Chondrocyte (in vitro differentiated cells): ENCODE results near the gene DNAJC7. TPM values are rescaled to one million over a fixed set of nuclear protein-coding genes. Genes with fewer than 3 reads are reported as not detected.

Experiments
- DNase-seq: peaks from one replicate; pipeline ENCODE4 v3.0.0; 2021; ENCODE audit warnings: mixed read lengths, low spot score
- H3K27ac Mint-ChIP-seq: one replicate; pipeline ENCODE4 v1.8.0; 2021; ENCODE audit warnings: mild to moderate bottlenecking, moderate library complexity, mixed read lengths; ENCODE audit not compliant: unreplicated experiment
- H3K27me3 Mint-ChIP-seq: 2 replicates; pipeline ENCODE4 v1.8.0; 2021; ENCODE audit warnings: low read depth, mixed read lengths
- H3K36me3 Mint-ChIP-seq: 2 replicates; pipeline ENCODE4 v1.8.0; 2021; ENCODE audit warnings: low read depth, mixed read lengths
- H3K4me1 Mint-ChIP-seq: 2 replicates; pipeline ENCODE4 v1.8.0; 2021; ENCODE audit warnings: low read depth, mild to moderate bottlenecking, mixed read lengths
- H3K4me3 Mint-ChIP-seq: one replicate; pipeline ENCODE4 v1.8.0; 2021; ENCODE audit warnings: mild to moderate bottlenecking, moderate library complexity, mixed read lengths; ENCODE audit not compliant: unreplicated experiment
- H3K9me3 Mint-ChIP-seq: 2 replicates; pipeline ENCODE4 v1.8.0; 2021; ENCODE audit warnings: low read depth, mixed read lengths
- long read RNA-seq: library from polyadenylated mRNA; stranded (forward); transcript quantifications from one replicate; pipeline ENCODE4 v2.0.0, GENCODE V29; 2021
- total RNA-seq: library from RNA; stranded (reverse); gene quantifications from 3 replicates; pipeline ENCODE4 v1.2.1, GENCODE V29; 2021
- TF ChIP-seq, protein P1 (sequence below): fragments of 200-600 bp; sonication (generic); IDR thresholded peaks from 2 replicates; pipeline ENCODE4 v1.5.0; 2021; ENCODE audit warnings: antibody characterized with exemption, mild to moderate bottlenecking, moderate library complexity

DNAJC7 gene, protein sequence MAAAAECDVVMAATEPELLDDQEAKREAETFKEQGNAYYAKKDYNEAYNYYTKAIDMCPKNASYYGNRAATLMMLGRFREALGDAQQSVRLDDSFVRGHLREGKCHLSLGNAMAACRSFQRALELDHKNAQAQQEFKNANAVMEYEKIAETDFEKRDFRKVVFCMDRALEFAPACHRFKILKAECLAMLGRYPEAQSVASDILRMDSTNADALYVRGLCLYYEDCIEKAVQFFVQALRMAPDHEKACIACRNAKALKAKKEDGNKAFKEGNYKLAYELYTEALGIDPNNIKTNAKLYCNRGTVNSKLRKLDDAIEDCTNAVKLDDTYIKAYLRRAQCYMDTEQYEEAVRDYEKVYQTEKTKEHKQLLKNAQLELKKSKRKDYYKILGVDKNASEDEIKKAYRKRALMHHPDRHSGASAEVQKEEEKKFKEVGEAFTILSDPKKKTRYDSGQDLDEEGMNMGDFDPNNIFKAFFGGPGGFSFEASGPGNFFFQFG
- 51.1 to 61.0 TPM (median 51.2 TPM) in 3 replicates for total RNA-seq
- long read RNA-seq, transcript DNAJC7-203 (14 exons, 2,022 nt), result major isoform, 28 of 40 reads
- long read RNA-seq, partial matches to known transcripts, result 4 of 40 reads
- long read RNA-seq, other reads (novel, unspliced or antisense), result 8 of 40 reads

DNA sequence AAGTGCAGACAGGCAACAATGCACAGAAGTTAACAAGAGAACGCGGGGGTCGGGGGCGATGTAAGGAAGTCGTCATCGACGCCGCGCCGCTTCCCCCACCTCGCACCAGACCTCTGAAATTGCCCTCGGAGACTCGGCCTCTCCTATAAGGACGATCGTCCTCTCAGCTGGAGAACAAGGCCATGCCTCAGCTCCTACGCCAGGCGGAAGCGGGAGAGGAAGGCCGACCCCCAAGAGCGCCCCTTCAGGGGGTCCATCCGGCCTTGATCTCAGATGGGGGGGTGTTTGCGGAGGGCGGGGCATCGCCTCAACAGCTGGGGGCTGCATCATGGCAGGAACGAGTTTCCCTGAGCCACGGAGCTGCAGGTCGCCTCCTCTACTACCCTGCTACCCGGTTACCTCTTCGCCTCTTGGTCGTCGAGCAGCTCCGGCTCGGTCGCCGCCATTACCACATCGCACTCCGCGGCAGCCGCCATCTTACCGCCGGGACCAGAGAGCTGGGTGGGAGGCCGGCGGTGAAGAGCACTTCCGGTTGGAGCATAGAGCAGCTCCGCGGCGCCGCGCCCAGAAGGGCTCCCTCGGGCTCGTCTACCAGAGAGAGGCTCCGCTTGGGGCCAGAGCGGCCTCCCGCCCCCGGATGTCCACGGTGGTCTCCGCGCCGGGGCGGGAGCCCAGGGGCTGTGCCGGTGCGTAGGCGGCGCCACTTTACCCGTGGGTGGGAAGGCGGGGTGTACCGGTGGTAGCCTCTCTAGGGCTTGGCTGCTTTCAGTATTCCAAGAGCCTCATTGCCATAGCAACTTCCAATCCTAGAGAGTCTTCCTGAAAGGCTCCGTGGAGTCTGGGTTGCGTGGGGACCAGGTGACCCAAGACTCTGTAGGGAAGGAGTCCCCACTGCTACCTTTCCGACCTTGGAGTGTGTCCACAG, at the start of gene DNAJC7:
Gene DNAJC7 (minus strand): TSS at position 499 of the 925 bp plus-strand sequence. CDS start 23 bp downstream, at position 476.
- Mint-ChIP-seq H3K4me1 (peaks cover 62% of the 10 kb centered on the region), H3K36me3 (peaks cover 2% of the 10 kb centered on the region)
- TF ChIP-seq, protein P1, sequence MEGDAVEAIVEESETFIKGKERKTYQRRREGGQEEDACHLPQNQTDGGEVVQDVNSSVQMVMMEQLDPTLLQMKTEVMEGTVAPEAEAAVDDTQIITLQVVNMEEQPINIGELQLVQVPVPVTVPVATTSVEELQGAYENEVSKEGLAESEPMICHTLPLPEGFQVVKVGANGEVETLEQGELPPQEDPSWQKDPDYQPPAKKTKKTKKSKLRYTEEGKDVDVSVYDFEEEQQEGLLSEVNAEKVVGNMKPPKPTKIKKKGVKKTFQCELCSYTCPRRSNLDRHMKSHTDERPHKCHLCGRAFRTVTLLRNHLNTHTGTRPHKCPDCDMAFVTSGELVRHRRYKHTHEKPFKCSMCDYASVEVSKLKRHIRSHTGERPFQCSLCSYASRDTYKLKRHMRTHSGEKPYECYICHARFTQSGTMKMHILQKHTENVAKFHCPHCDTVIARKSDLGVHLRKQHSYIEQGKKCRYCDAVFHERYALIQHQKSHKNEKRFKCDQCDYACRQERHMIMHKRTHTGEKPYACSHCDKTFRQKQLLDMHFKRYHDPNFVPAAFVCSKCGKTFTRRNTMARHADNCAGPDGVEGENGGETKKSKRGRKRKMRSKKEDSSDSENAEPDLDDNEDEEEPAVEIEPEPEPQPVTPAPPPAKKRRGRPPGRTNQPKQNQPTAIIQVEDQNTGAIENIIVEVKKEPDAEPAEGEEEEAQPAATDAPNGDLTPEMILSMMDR, result peak; percentile 20

DNA sequence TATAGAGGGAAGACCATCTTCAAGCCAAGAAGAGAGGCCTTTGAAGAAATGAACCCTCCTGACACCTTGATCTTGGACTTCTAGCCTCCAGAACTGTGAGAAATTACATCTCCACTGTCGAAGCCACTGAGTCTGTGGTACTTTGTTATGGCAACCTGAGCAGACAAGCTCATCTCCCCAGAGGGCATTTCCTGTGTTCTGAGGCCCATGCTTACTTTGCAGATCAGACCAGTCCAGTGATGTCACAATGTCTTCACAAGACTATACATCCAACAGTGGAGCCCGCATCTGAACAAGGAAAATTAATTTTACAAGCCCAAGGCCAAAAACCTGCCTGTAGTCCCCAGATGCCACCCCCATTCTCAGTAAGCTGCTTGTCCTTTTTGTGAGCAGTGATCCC, 48.0 kb upstream of the DNAJC7 start:
- DNase-seq, result no peak
- no peaks in the 10 kb centered on the region for H3K9me3 Mint-ChIP-seq
- H3K27me3 Mint-ChIP-seq, result no peaks in the 10 kb centered on the region
- no peaks in the 10 kb centered on the region for H3K36me3 Mint-ChIP-seq
- no peak overlapping the region for H3K27ac Mint-ChIP-seq
- no peaks in the 10 kb centered on the region for H3K4me1 Mint-ChIP-seq
- TF ChIP-seq, protein P1, result no peak
- no peak overlapping the region for H3K4me3 Mint-ChIP-seq

More for the DNA sequence above, at the start of gene DNAJC7:
- peak; percentile 97 for DNase-seq
- H3K27ac Mint-ChIP-seq, result peak within 1 kb of the TSS; percentile 98
- no peaks in the 10 kb centered on the region for H3K9me3 Mint-ChIP-seq
- peak within 1 kb of the TSS; percentile 98 for H3K4me3 Mint-ChIP-seq
- no peaks in the 10 kb centered on the region for H3K27me3 Mint-ChIP-seq

DNA sequence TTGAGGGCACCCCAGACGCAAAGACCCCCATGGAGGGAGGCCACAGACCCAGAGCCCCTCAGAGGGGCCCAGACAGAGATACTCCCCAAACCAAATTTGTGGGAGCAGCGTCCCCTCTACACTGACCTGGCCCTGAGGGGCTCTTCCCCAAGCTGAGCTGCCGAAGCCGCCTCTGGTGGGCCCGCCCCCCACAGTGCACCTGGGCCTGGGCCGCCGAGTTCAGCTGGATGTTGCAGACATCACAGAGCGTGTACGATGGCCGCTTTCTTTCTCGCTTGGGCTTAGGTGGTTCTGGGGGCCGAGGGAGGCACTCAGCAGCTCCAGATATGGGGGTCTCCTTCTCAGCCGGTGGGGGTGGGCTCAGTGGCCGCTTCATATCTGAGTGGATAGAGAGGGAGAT, 45.4 kb upstream of the DNAJC7 start:
- Mint-ChIP-seq H3K9me3 (no peaks in the 10 kb centered on the region), H3K27me3 (no peaks in the 10 kb centered on the region), H3K27ac (no peak overlapping the region), H3K4me1 (no peaks in the 10 kb centered on the region), H3K36me3 (no peaks in the 10 kb centered on the region), H3K4me3 (no peak overlapping the region)
- no peak for DNase-seq
- TF ChIP-seq, protein P1, result no peak

DNA sequence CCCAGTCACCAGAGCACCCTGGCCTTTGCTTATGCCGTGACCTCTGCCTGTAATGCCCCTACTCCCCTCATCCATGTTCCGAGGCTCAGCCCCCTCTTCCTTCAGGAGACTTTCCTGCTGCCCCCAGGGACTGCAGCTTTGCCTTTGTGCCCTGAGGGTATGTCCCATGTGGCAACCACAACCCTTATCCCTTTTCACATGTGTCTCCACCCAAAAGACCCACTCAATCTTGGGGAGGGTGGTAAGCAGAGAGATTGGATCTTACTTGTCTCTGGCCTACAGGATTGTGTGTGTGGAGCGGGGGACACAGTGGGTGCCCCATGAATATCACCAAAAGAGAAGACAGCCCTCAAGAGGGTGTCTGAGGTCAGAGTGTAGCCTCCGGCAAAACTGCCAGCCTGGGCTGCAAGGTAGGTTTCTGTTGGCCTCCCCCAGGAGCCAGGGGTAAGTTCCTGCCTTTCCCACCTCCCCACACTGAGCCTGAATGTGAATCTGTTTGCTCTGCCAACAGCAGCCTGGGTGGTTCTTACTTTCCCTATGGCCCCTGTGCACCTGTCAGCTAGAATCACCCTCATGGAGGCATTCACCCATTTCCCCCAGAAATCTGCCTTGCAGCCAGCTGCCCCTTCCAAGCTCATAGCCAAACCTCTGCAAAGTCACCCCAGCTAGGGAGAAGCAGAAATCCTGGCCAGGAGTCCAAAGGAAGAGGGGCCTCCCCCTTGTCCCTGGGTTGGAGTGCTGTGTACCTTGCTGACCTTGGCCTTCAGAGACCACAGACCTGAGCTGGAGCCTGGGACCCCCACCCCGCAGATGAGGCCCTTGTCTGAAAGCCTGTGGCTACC, 44.6 kb upstream of the DNAJC7 start:
- TF ChIP-seq, protein P1, result no peak

More for the DNA sequence above, 44.6 kb upstream of the DNAJC7 start:
- Mint-ChIP-seq H3K4me1 (no peaks in the 10 kb centered on the region), H3K4me3 (no peak overlapping the region), H3K36me3 (no peaks in the 10 kb centered on the region), H3K27ac (no peak overlapping the region), H3K9me3 (no peaks in the 10 kb centered on the region), H3K27me3 (no peaks in the 10 kb centered on the region)
- DNase-seq, result no peak
